Left renal cortex interstitium (tissue), 4 donors: ENCODE measurements around the gene USP13. TPM values are rescaled to one million over a fixed set of nuclear protein-coding genes. Genes with fewer than 3 reads are reported as not detected.
"Not testable (repeated sequence)": the region's sequence is repeated elsewhere in the genome, so short reads cannot be mapped to it uniquely, and the experiment has no call there.

Source experiments
- DNase-seq, 4 donors: peaks; one replicate each; pipeline ENCODE4 v3.0.0-alpha.2; 2013; ENCODE audit warnings: low read depth in 4 of 4, low spot score in 2 of 4, missing footprints in 1 of 4
- polyA plus RNA-seq, 4 donors: library from polyadenylated mRNA; unstranded; fragments of 120-200 nt; gene quantifications; one replicate each; pipeline ENCODE4 v1.2.1, GENCODE V29; 2013; ENCODE audit not compliant: insufficient read length in 4 of 4

USP13 gene
- polyA plus RNA-seq, 4 donors, result 13.0 to 15.6 (median 14.5) TPM

- no peak for DNase-seq
These were observed 2.4 kb downstream of the USP13 start for GRCh38 chr3:179655236-179655635.

- no peak for DNase-seq
These were observed 5.8 kb downstream of the USP13 start for GRCh38 chr3:179658606-179659005.

- DNase-seq, result no peak
These were observed 8.0 kb downstream of the USP13 start for GRCh38 chr3:179660872-179661271.

- no peak for DNase-seq
These were observed 8.9 kb downstream of the USP13 start for GRCh38 chr3:179661777-179662176.

GRCh38 chr3:179663093-179663492 lies 10.3 kb downstream of the USP13 start:
- DNase-seq, result no peak

GRCh38 chr3:179666030-179666429 lies 13.2 kb downstream of the USP13 start:
- no peak for DNase-seq

GRCh38 chr3:179666436-179667035 lies 13.7 kb downstream of the USP13 start:
- DNase-seq, result no peak

- DNase-seq, result no peak
These were observed 15.6 kb downstream of the USP13 start for GRCh38 chr3:179668429-179668828.

- no peak for DNase-seq
These were observed 17.5 kb downstream of the USP13 start for GRCh38 chr3:179670311-179670710.

- no peak for DNase-seq
These were observed 18.5 kb downstream of the USP13 start for GRCh38 chr3:179671309-179671708.

GRCh38 chr3:179671747-179672242 lies 19.0 kb downstream of the USP13 start:
- no peak for DNase-seq

GRCh38 chr3:179672918-179673317 lies 20.1 kb downstream of the USP13 start:
- DNase-seq, result peak in 1 of 4 donors; percentile 25

- DNase-seq, result no peak
These were observed 20.7 kb downstream of the USP13 start for GRCh38 chr3:179673523-179673922.

GRCh38 chr3:179676081-179676480 lies 23.2 kb downstream of the USP13 start:
- no peak for DNase-seq

- no peak for DNase-seq
These were observed 25.0 kb downstream of the USP13 start for GRCh38 chr3:179677884-179678283.

- DNase-seq, result no peak
These were observed 28.8 kb downstream of the USP13 start for GRCh38 chr3:179681492-179682263.

- no peak for DNase-seq
These were observed 29.7 kb downstream of the USP13 start for GRCh38 chr3:179682426-179683080.

GRCh38 chr3:179683286-179683685 lies 30.4 kb downstream of the USP13 start:
- DNase-seq, result not testable (repeated sequence)

GRCh38 chr3:179687967-179688535 lies 35.2 kb downstream of the USP13 start:
- DNase-seq, result no peak

GRCh38 chr3:179688850-179689249 lies 36.0 kb downstream of the USP13 start:
- DNase-seq, result no peak

GRCh38 chr3:179694731-179695130 lies 41.9 kb downstream of the USP13 start:
- no peak for DNase-seq
